Fibroblast of pulmonary artery (primary cell): Measurements from ENCODE around the gene YKT6.
"Not testable (repeated sequence)": the region's sequence is repeated elsewhere in the genome, so short reads cannot be mapped to it uniquely, and the experiment has no call there.

Experiments used
- DNase-seq: peaks from one replicate; pipeline ENCODE4 v3.0.0-alpha.2; 2010; ENCODE audit warnings: low read depth
- H3K4me3 ChIP-seq: replicated peaks from 2 replicates; pipeline ENCODE4 v1.5.1; 2011; ENCODE audit warnings: low read depth, mild to moderate bottlenecking, control low read depth, low read length, moderate library complexity
- TF ChIP-seq, protein P1 (sequence below): IDR thresholded peaks from 2 replicates; pipeline ENCODE4 v1.5.1; 2011; ENCODE audit warnings: mild to moderate bottlenecking, control low read depth, low read length, inconsistent platforms; ENCODE audit errors: missing control alignments

Gene YKT6

GRCh38 chr7:44173911-44174693 is 26.7 kb upstream of the YKT6 start:
- DNase-seq: no peak
- TF ChIP-seq, protein P1, sequence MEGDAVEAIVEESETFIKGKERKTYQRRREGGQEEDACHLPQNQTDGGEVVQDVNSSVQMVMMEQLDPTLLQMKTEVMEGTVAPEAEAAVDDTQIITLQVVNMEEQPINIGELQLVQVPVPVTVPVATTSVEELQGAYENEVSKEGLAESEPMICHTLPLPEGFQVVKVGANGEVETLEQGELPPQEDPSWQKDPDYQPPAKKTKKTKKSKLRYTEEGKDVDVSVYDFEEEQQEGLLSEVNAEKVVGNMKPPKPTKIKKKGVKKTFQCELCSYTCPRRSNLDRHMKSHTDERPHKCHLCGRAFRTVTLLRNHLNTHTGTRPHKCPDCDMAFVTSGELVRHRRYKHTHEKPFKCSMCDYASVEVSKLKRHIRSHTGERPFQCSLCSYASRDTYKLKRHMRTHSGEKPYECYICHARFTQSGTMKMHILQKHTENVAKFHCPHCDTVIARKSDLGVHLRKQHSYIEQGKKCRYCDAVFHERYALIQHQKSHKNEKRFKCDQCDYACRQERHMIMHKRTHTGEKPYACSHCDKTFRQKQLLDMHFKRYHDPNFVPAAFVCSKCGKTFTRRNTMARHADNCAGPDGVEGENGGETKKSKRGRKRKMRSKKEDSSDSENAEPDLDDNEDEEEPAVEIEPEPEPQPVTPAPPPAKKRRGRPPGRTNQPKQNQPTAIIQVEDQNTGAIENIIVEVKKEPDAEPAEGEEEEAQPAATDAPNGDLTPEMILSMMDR: no peak
- H3K4me3 ChIP-seq: no peak overlapping the region

GRCh38 chr7:44174694-44174948 is 26.2 kb upstream of the YKT6 start:
- not testable (repeated sequence) for H3K4me3 ChIP-seq, DNase-seq

GRCh38 chr7:44175730-44176129 is 25.0 kb upstream of the YKT6 start:
- DNase-seq: no peak
- no peak overlapping the region for H3K4me3 ChIP-seq
- TF ChIP-seq, protein P1: no peak

DNA sequence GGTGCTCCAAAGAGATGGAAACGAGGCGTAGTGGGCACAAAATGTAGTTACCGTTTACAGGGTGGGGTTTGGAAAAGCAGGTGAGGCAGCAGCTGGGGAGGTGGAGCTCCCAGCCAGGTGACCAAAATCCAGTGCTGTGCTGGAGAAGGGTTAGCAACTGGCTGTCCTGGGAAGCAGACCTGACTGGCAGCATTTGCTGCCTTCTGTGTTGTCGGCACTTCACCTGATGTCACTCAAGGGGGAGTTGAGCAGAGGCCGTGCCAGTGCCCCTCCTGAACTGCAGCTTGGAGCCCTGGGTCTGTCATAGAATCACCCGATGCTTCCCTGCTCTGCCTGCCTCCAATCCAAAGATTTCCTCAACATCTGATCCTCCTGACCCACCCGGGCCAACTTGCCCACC is 24.3 kb upstream of the YKT6 start:
- no peak for DNase-seq
- H3K4me3 ChIP-seq: no peak overlapping the region
- TF ChIP-seq, protein P1: no peak

DNA sequence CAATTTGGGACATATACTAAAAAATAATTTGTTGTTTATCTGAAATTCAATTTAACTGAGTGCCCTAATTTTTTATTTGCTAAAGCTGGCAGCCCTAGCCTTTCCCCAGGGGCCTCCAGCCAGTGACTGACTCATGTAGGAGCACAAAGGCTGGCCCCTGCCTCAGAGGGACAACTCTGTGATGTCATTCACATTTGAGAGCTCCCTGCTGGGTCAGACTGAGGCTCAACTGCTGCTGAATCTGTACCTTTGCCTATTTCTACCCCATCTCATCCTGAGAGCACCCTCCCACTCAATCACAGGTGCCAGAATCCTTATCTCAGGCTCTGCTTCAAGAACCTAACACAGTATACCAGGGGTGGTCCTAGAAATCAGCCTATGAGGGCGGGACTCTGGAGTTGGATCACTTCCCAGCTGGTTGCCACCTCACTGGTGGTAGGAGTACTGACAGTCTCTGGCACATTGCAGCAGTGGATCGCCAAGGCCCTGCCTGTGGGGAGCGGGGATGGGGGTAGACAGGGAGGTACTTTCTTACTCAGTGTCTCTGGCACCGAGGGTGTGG is 23.1 kb upstream of the YKT6 start:
- TF ChIP-seq, protein P1: no peak
- peak; percentile 47 for DNase-seq
- no peak overlapping the region for H3K4me3 ChIP-seq

DNA sequence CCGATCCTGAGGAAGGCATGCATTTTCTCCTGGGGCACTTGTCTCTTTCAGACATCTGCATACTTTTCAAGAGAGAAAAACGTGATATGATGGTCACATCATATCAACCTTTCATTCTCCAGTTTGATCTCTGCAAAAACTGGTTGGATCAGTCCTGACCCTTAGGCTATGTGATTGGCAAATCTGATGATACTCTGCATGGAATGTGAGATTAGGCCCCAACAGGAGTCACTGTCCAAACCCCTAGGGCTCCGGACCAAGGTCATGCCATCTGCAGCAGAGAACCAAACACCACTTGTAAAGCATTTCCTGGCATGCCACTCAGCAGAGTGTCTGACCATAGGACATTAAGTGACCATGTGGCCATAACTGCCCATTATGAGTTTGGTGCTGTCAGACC is 20.1 kb upstream of the YKT6 start:
- TF ChIP-seq, protein P1: no peak
- no peak for DNase-seq
- H3K4me3 ChIP-seq: no peak overlapping the region

GRCh38 chr7:44182827-44183226 is 18.0 kb upstream of the YKT6 start:
- no peak for DNase-seq
- H3K4me3 ChIP-seq: no peak overlapping the region
- TF ChIP-seq, protein P1: no peak
